ENCODE results near the gene CRY1. TPM values are rescaled to one million over a fixed set of nuclear protein-coding genes. Genes with fewer than 3 reads are reported as not detected.
"Not testable (repeated sequence)": the region's sequence is repeated elsewhere in the genome, so short reads cannot be mapped to it uniquely, and the experiment has no call there.

Gene CRY1
- total RNA-seq, 1 donor from 2014 or later, result 12.0 TPM

GRCh38 chr12:107081778-107082177 is 11.6 kb downstream of the CRY1 start:
- intact Hi-C loops (cut with DNase I), result no loop called here

GRCh38 chr12:107080299-107080698 is 13.1 kb downstream of the CRY1 start:
- intact Hi-C loops (cut with DNase I), result no loop called here

More at GRCh38 chr12:107081778-107082177, 11.6 kb downstream of the CRY1 start:
- no peak for DNase-seq (ENCODE audit: low spot score)

GRCh38 chr12:107079172-107080011 is 14.0 kb downstream of the CRY1 start:
- intact Hi-C loops (cut with DNase I), result no loop called here

More at GRCh38 chr12:107080299-107080698, 13.1 kb downstream of the CRY1 start:
- DNase-seq (ENCODE audit: low spot score), result no peak

GRCh38 chr12:107073266-107073665 is 20.1 kb downstream of the CRY1 start:
- DNase-seq (ENCODE audit: low spot score); intact Hi-C loops (cut with DNase I): not testable (repeated sequence)

More at GRCh38 chr12:107079172-107080011, 14.0 kb downstream of the CRY1 start:
- no peak for DNase-seq (ENCODE audit: low spot score)

- no peak for DNase-seq (ENCODE audit: low spot score)
- intact Hi-C loops (cut with DNase I), result no loop called here
Observed at GRCh38 chr12:107066691-107067090, 26.7 kb downstream of the CRY1 start.

GRCh38 chr12:107064687-107065086 is 28.7 kb downstream of the CRY1 start:
- intact Hi-C loops (cut with DNase I), result no loop called here
- DNase-seq (ENCODE audit: low spot score), result no peak

- DNase-seq (ENCODE audit: low spot score), result no peak
- intact Hi-C loops (cut with DNase I), result no loop called here
Observed at GRCh38 chr12:107064243-107064642, 29.1 kb downstream of the CRY1 start.

- no peak for DNase-seq (ENCODE audit: low spot score)
- intact Hi-C loops (cut with DNase I), result no loop called here
Observed at GRCh38 chr12:107058190-107058589, 35.2 kb downstream of the CRY1 start.

- intact Hi-C loops (cut with DNase I), result no loop called here
- no peak for DNase-seq (ENCODE audit: low spot score)
Observed at GRCh38 chr12:107057071-107057834, 36.1 kb downstream of the CRY1 start.

GRCh38 chr12:107053709-107054108 is 39.6 kb downstream of the CRY1 start:
- no peak for DNase-seq (ENCODE audit: low spot score)
- intact Hi-C loops (cut with DNase I), result no loop called here

GRCh38 chr12:107045186-107045585 is 48.2 kb downstream of the CRY1 start:
- DNase-seq (ENCODE audit: low spot score), result no peak
- intact Hi-C loops (cut with DNase I), result no loop called here

GRCh38 chr12:107042801-107043200 is 50.5 kb downstream of the CRY1 start:
- no peak for DNase-seq (ENCODE audit: low spot score)
- intact Hi-C loops (cut with DNase I), result no loop called here

GRCh38 chr12:107035733-107036132 is 57.6 kb downstream of the CRY1 start:
- no peak for DNase-seq (ENCODE audit: low spot score)
- intact Hi-C loops (cut with DNase I), result no loop called here

GRCh38 chr12:107033758-107034739 is 59.3 kb downstream of the CRY1 start:
- DNase-seq (ENCODE audit: low spot score), result no peak
- intact Hi-C loops (cut with DNase I), result no loop called here

GRCh38 chr12:107032266-107032665 is 61.1 kb downstream of the CRY1 start:
- DNase-seq (ENCODE audit: low spot score), result no peak
- intact Hi-C loops (cut with DNase I), result no loop called here

GRCh38 chr12:107031061-107031460 is 62.3 kb downstream of the CRY1 start:
- intact Hi-C loops (cut with DNase I), result no loop called here
- no peak for DNase-seq (ENCODE audit: low spot score)

- no peak for DNase-seq (ENCODE audit: low spot score)
- intact Hi-C loops (cut with DNase I), result no loop called here
Observed at GRCh38 chr12:107029081-107029480, 64.3 kb downstream of the CRY1 start.

GRCh38 chr12:107027636-107028053 is 65.7 kb downstream of the CRY1 start:
- intact Hi-C loops (cut with DNase I), result no loop called here
- no peak for DNase-seq (ENCODE audit: low spot score)

- intact Hi-C loops (cut with DNase I), result no loop called here
- no peak for DNase-seq (ENCODE audit: low spot score)
Observed at GRCh38 chr12:107026806-107027635, 66.3 kb downstream of the CRY1 start.

Data from cardiac septum (tissue), 1 donor.